Body of pancreas (tissue), 4 donors: Measurements from ENCODE around the gene PTPN14.

ENCODE experiments used
- POLR2A ChIP-seq, 3 donors: fragments of 450-650 bp; IDR thresholded peaks; one replicate each; pipeline ENCODE4 v1.6.1; 2016; ENCODE audit warnings: antibody characterized with exemption in 3 of 3, mild to moderate bottlenecking in 2 of 3
- TF ChIP-seq, protein P1 (sequence below), 7 experiments: fragments of 450-650 bp in 4 of 7; fragments of 200-600 bp in 3 of 7; sonication (generic) in 3 of 7; IDR thresholded peaks; one replicate each; pipeline ENCODE4 v1.5.1; 2016 to 2019; ENCODE audit warnings: antibody characterized with exemption in 7 of 7

DNA sequence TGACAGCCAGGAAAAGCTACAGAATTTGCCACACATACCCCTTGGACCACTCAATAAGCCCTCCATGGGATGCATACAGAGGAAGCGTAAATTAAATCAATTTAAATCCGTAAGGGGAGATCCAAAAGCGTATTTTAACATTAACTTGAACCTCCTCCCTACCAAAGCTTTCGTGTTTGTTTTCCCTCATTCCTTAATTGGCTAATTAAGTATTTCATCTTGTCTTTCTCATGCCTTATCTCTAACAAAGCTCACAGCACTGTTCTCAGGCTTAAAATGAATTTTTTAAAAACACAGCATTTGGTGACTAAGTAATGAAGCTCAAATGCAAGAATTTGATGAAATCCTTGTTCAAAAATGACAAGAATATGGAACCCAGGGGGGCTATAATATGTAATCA, 3.1 kb downstream of the PTPN14 start:
- TF ChIP-seq, protein P1, sequence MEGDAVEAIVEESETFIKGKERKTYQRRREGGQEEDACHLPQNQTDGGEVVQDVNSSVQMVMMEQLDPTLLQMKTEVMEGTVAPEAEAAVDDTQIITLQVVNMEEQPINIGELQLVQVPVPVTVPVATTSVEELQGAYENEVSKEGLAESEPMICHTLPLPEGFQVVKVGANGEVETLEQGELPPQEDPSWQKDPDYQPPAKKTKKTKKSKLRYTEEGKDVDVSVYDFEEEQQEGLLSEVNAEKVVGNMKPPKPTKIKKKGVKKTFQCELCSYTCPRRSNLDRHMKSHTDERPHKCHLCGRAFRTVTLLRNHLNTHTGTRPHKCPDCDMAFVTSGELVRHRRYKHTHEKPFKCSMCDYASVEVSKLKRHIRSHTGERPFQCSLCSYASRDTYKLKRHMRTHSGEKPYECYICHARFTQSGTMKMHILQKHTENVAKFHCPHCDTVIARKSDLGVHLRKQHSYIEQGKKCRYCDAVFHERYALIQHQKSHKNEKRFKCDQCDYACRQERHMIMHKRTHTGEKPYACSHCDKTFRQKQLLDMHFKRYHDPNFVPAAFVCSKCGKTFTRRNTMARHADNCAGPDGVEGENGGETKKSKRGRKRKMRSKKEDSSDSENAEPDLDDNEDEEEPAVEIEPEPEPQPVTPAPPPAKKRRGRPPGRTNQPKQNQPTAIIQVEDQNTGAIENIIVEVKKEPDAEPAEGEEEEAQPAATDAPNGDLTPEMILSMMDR (IDR thresholded peaks at IDR 0.05): no peak
- no peak for TF ChIP-seq POLR2A (IDR thresholded peaks at IDR 0.05)
